GM12892 (cell line): ENCODE data around the gene NEDD8.

Experiments used
- POLR2A ChIP-seq: IDR thresholded peaks from 2 replicates; pipeline ENCODE4 v1.6.1; 2011; ENCODE audit warnings: low read depth, low read length, control low read depth
- POLR2AphosphoS5 ChIP-seq: IDR thresholded peaks from 2 replicates; pipeline ENCODE4 v1.6.1; 2011; ENCODE audit warnings: low read depth, low read length, control low read depth

- no peak for TF ChIP-seq POLR2A
- no peak for TF ChIP-seq POLR2AphosphoS5
These were observed 18.2 kb upstream of the NEDD8 start for GRCh38 chr14:24250354-24250753.
